ENCODE measurements around the gene MDH1. TPM values are rescaled to one million over a fixed set of nuclear protein-coding genes. Genes with fewer than 3 reads are reported as not detected.

MDH1 gene
- total RNA-seq, 3 donors from 2014 or later: 162 to 185 (median 177) TPM

GRCh38 chr2:63648632-63649031 lies 59.9 kb downstream of the MDH1 start:
- no peaks in the 10 kb centered on the region for H3K4me1 ChIP-seq (ENCODE audit: low read depth)
- DNase-seq (no peak), ATAC-seq (no peak)
- TF ChIP-seq CTCF (IDR thresholded peaks at IDR 0.05): no peak
- H3K36me3 ChIP-seq (ENCODE audit: low read depth): no peaks in the 10 kb centered on the region
- H3K9me3 ChIP-seq: no peaks in the 10 kb centered on the region
- intact Hi-C loops (cut with DNase I, micrococcal nuclease): no loop called here
- H3K4me3 ChIP-seq: no peak overlapping the region

GRCh38 chr2:63649829-63650228 lies 61.1 kb downstream of the MDH1 start:
- H3K36me3 ChIP-seq (ENCODE audit: low read depth): no peaks in the 10 kb centered on the region
- no peak for TF ChIP-seq CTCF (IDR thresholded peaks at IDR 0.05)
- no peaks in the 10 kb centered on the region for H3K9me3 ChIP-seq
- no peaks in the 10 kb centered on the region for H3K4me1 ChIP-seq (ENCODE audit: low read depth)
- H3K4me3 ChIP-seq: no peak overlapping the region
- intact Hi-C loops (cut with DNase I, micrococcal nuclease): no loop called here
- ATAC-seq (no peak), DNase-seq (no peak)

GRCh38 chr2:63650756-63651155 lies 62.0 kb downstream of the MDH1 start:
- Histone ChIP-seq H3K4me1 (ENCODE audit: low read depth) (no peaks in the 10 kb centered on the region), H3K36me3 (ENCODE audit: low read depth) (no peaks in the 10 kb centered on the region), H3K4me3 (no peak overlapping the region), H3K9me3 (no peaks in the 10 kb centered on the region)
- no peak for ATAC-seq
- TF ChIP-seq CTCF (IDR thresholded peaks at IDR 0.05): no peak
- DNase-seq: no peak
- intact Hi-C loops (cut with DNase I, micrococcal nuclease): no loop called here

- ATAC-seq: no peak
Measured at GRCh38 chr2:63651356-63651755, 62.6 kb downstream of the MDH1 start.

GRCh38 chr2:63651861-63652651 lies 63.3 kb downstream of the MDH1 start:
- no peak overlapping the region for H3K4me3 ChIP-seq
- no peak for DNase-seq
- TF ChIP-seq CTCF (IDR thresholded peaks at IDR 0.05): no peak

More at GRCh38 chr2:63651356-63651755, 62.6 kb downstream of the MDH1 start:
- H3K4me1 ChIP-seq (ENCODE audit: low read depth): no peaks in the 10 kb centered on the region
- intact Hi-C loops (cut with DNase I, micrococcal nuclease): no loop called here
- no peak for TF ChIP-seq CTCF (IDR thresholded peaks at IDR 0.05)
- H3K9me3 ChIP-seq: no peaks in the 10 kb centered on the region
- no peak for DNase-seq
- no peak overlapping the region for H3K4me3 ChIP-seq
- H3K36me3 ChIP-seq (ENCODE audit: low read depth): no peaks in the 10 kb centered on the region

More at GRCh38 chr2:63651861-63652651, 63.3 kb downstream of the MDH1 start:
- no peaks in the 10 kb centered on the region for H3K36me3 ChIP-seq (ENCODE audit: low read depth)
- no peaks in the 10 kb centered on the region for H3K4me1 ChIP-seq (ENCODE audit: low read depth)
- ATAC-seq: no peak
- no peaks in the 10 kb centered on the region for H3K9me3 ChIP-seq
- intact Hi-C loops (cut with DNase I, micrococcal nuclease): no loop called here

All from mucosa of descending colon (tissue), 3 donors.